ENCODE data around the gene ARID1B.
A peak's percentile ranks its signal among the peaks of the same experiment; 100 is the strongest.

ARID1B gene

DNA sequence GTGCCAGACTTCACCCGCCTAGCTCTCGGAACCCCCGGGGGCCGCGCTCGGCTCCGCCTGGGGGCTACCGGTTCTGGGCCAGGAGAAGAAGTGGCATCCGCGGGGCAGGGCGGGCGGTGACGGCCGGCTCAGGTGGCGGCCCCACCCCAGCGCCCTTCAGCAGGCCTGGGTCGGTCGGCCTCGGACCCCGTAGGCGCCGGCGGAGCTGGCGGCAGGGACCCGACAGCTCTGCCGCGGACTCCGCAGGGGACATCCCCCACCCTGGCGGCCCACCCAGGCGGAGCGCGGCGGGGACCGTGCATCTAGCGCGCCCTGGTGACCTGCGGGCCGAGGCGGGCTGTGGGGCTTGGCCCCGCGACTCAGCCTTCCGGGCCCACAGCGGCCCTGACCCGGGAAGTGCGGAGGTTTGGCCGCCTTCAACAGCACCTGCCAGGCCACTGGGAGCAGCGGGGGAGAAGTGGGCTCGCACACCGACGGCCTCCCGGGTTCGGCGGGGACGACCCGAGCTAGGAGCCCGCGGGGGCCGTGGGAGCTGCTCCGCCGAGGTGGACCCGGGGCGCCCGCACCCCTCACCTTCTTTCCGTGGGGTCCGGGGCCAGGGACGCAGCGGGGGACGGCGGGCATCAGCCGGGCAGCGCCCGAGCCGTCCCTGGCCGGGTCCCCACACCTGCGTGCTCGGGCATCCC lies 459.0 kb downstream of the ARID1B start:
- DNase-seq, result no peak

DNA sequence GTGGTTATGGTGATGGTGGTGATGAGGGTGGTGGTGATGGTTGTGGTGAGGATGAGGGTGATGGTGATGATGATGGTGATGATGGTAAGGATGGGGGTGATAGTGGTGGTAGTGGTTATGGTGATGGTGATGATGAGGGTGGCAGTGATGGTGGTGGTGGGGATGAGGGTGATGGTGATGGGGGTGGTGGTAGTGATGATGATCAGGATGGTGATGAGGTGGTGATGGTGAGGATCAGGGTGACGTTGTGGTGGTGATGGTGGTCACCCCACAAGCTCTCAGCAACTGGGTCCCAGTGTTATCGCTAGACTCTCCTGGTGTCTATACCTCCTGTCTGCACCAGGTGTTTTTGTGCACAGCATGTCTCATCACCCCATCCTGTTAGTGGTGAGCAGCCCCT lies 461.2 kb downstream of the ARID1B start:
- DNase-seq, result no peak

DNA sequence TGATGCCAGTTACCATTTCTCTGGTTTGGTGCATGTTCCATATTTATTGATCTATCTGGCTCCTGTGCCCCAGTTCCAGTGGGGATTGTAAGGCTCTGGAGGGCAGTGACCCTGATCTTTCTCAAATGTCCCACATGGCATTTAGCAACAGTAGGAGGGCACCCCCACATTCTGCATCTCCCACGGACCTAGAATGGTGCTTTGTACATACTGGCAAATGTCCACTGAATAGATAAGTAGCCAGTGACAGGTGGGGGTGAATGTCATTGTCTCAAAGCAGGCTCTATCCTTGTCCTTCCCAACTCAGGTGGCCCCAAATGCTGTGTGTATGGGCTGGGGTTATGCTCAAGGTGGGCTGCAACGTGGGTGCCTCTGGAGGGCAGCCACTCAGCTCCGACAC lies 462.0 kb downstream of the ARID1B start:
- no peak for DNase-seq

DNA sequence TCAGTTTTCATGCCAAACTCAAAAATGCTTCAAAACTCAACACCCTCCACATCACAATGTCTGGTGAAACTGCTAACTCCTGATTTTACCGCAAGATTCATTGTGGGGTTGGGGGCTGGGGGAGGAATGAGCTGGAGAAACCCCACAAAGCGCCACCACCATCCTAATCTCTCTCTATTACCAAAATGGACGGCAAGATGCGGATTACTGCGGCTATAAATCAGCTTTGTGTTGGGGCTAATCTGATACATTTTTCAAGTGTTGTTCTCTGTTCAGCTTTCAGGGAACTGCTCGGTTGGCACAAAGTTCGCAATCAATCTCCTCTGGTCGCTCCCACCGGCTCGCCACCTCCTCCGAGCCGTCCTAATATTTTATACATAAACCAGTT lies 462.5 kb downstream of the ARID1B start:
- no peak for DNase-seq

DNA sequence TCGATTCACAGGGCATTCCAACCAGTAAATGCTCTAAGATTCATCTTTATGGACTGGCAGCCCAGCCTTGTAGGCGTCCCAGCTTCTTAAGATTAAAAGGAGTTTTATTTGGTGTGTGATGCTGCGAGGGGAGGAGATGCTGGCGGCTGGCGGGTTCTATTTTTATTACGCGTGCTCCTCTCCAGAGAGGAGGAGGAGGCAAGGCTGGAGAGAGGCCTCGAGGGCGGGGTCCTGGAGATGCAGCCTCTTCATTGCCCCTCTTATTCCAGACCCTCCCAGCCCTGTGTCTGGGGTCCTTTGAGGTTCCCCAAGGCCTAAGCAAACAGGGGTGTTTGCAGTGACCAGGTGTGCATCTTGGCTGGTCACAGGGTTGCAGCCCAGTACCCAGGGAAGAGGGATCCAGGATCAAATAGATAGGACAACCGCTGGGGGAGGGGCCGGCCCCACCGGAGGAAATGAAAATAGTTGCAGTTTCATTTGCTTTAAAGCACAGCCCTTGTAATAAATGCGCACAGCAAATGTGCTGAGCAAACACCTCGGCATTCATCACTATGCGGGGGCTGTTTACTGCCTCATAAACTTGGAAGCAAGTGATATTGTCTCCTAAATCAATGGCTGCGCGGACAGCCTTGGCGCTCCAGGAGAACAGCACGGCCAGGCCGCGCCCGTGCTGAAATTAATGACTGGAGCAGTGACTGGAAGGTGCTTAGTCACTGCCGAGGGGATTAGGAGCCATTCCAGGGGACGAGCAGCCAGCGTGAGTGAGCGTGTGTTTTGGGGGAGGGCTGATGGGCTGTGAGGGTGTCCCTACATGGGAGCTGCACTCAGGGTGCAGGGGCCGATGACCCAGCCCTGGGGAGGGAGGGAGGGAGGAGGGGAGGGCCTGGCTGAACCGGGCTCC lies 463.1 kb downstream of the ARID1B start:
- DNase-seq, result peak; percentile 80

DNA sequence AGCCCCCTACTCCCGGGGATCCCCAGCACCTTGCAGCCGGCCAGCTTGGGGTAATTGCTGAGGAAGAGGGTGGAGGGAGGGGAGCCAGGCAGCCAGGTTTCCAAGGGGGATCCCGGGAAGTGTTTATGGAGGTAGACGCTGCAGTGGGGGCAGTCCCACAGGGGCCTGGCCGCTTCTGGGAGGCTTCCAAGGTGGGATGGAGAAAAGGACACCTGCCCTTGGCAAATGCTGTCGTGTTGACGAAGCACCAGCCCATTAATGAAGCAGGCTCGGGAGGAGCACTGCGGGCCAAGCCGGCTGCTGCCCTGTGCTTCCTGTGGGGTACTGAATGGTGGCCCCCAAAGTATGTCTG lies 463.8 kb downstream of the ARID1B start:
- DNase-seq, result no peak

DNA sequence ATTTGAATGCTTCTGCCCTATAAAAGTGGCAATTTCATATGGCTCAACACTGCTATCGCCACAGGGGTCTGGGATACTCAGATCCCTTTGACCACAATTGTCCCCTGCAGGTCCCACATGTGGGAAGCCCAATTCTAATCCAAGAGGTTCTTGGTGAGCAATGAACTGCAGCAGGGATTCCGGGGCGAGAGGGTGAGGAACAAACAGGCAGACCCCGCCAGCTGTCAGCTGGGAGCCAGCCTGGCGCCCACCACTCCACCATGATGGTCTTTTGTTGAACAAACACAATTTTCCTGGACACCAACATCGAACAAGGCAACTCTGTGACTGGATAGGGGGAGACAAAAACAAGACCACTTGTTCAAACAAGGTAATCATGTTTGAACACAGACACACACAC lies 465.6 kb downstream of the ARID1B start:
- no peak for DNase-seq

DNA sequence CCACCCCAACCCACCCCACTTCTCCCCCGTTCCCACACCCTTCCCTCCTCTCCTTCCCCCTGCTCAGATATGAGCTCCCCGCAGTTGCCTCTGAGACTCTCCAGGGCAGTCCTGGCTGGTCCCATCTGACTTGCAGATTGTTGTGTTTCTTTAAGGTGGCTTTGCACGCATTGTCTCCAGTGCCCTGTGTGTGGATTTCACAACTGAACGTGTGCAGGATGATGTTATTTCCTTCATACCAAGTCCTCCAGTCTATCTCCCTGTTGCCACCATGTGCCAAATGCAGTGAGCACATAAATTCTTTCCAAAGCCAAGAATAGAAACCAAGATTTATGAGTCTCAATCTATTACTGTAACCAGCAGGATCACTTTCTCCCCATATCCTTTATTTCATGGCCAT lies 467.0 kb downstream of the ARID1B start:
- peak; percentile 90 for DNase-seq

DNA sequence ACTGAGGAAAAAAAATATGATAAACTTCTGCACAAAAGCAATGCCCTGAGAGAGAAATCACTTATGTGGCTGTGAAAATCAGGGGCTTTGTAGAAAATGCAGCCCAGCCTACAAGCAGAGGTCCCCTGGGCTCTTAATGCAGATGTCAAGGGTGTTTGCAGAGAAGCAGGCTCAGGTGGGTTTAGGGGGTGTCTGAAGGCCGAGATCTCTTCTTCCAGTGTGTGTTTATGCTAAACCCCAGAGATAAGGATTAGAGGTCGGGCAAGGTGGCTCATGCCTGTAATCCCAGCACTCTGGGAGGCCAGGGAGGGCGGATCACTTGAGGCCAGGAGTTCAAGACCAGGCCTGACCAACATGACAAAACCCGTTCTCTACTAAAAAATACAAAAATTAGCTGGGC lies 467.6 kb downstream of the ARID1B start:
- no peak for DNase-seq

DNA sequence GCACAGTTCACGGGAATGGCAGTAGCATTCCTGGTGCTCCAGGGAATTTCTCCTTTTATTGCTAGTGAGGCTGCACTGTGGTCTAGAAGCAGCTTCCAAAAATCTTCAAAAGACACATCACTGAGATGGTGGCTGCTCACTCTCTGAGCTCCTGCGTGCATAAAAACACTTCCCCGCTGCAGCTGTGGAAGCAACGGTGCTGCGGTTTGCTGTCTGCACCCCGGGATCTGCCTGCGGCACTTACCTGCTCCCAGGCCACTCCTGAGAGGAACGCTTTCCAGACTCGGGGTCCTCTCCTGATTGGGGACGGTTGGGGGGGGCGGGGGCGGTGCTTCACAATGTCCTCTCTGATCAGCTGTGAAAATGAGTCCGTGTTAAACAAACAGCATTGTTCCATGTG lies 468.3 kb downstream of the ARID1B start:
- DNase-seq, result no peak

DNA sequence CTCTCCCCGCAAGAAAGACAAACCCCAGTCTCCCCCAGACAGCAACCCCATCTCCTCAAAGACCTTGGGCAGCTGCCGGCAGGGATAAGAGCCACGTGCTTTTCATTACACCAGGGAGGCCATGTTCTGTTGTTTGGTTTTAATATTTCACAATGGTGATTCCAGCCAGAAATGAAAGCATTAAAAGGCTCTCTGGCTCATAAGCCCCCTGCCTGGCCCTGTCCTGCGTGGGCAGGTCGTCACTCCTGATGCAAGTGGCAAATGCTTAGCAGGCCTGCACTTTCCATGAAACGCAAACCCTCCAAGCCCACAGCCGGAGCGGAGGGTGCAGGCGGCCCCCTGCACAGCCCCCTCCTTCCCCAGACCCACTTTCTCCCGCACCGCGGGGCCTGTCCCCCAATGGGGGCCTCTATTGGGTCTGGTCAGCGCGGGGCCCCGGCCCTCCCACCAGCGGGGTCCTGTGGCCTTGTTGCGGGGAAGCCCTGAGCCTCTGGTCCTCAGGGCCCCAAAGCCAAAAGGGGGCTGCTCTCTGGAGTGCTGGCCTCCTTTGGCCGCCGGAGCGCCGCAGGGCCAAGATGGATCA lies 469.0 kb downstream of the ARID1B start:
- peak; percentile 81 for DNase-seq

DNA sequence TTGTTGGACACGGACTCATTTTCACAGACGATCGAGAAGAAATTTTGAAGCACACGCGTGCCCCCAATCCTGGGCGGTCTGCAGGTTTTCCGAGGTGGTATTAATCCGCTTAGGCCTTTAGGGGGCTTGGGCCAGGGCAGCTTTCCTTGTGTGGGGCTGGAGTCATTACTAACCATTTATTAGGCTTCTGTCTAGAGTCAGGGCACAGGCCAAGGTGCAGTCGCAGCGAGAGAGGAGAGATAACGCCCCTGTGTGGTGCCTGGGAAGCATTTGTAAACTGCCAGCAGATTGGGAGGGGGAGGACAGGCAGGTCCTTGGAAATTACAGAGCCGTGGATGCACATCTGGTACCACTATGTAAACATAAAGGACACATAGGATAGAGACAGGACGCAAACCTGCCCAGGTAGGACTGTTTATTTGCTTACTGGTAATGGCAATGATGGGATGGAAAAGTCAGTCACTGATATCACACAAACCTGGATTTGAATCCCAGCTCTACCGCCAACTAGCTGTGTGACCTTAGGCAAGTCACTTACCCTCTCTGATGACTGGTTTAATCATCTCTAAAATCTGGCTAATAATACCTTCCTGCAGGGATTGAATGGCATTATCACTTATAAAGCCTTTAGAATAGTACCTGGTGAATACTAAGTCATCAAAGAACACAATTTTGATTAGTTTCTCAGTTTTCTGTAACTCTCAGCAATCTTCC lies 469.8 kb downstream of the ARID1B start:
- DNase-seq, result no peak

DNA sequence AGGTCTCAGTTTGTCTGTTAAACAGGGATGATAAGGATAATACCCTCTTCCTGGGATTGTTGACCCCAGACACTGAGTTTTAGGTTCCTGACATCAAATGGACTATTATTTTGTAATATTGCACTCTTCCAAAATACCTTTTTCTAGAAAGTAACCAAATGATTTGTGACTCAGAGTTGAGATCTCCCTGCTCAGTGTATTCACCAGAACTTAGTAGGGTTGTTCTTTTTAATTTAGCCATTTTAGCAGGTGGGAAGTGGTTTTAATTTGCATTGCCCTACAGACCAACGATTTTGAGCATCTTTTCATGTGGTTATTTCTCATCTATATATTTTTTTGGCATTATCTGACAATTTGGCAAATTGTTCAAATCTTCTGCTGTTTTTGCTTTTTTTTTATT lies 471.1 kb downstream of the ARID1B start:
- DNase-seq, result no peak

DNA sequence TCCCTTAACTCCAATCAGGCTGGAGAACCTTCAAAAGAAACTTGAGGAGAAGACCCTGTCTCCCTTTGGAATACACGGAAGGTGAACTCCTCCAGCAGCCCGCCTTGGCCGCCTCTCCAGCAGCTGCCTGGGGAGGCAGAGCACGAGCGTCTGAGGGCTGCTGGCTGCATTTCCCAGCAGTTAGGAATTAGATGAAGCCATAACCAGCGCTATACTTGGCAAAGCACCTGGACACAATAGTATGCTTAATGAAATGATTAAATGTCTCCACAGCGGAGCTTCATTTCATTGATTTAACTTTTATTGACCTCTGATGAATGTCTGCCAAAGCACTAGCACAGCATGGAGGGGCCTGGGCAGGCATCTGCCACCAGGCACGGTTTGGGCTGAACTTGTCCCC lies 472.6 kb downstream of the ARID1B start:
- DNase-seq, result no peak

DNA sequence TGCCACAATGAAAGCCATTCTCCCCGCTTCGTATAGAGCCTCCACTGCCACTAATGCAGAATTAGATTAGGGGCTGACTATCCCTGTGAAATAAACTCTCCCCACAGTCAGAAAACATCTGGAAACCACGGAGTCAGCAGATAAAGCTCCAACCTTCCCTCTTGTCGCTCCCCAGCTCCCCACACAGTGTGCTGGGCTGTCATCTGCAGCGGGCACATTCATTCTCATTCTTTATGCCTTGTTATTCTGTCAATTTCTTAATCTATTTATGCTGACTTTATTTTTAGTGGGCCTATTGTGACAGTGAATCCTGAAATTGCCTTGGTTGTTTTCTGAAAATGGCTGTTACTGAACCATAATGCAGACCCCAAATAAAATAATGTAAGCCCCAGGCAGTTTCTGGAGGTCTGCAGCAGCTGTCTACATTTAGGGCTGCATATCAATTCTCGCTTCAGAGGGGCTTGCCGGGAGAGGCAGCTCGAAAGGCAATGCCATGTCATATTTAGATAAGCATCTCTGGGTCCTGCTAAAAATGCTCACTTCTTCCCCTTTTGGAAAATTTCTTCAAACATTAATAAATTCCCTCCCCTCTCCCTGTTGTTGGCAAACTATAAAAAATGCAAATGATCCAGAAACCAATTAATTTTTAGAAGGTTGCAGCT lies 474.5 kb downstream of the ARID1B start:
- DNase-seq, result no peak

DNA sequence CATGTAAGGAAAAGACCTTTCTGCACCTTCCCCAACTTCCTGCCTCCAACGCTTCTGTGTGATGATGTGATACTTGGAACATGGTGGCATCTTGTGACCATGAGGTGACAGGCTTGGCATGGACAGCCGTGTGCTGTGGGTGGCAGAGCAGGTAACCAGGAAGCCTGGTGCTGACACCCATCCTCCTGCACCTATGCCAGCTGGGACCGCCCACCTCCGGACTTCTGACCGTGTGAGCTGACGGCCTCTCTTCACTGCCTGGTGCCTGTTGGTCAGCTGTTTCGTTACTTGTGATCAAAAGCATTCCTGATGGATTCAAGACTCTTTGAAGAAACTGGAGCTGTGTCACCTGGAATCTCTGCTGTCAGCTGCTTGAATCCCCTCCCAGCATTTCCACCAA lies 475.8 kb downstream of the ARID1B start:
- no peak for DNase-seq

DNA sequence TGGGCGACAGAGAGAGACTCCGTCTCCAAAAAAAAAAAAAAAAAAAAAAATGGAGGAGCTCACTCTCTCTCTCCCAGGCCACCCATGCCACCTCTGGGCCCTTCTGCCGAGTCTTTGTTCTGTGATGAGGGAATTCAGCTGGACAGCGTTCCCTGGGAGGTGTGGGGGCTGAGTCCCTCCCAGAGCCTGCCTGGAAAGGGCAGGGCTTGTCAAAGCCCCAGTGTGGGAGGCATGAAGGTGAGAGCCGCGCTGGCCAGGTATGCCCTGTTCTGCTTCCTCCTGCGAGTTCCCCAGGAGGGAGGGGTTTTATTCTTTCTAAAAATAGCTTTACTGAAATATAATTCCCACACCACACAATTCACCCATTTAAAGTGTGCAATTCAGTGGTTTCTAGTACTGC lies 476.5 kb downstream of the ARID1B start:
- no peak for DNase-seq

DNA sequence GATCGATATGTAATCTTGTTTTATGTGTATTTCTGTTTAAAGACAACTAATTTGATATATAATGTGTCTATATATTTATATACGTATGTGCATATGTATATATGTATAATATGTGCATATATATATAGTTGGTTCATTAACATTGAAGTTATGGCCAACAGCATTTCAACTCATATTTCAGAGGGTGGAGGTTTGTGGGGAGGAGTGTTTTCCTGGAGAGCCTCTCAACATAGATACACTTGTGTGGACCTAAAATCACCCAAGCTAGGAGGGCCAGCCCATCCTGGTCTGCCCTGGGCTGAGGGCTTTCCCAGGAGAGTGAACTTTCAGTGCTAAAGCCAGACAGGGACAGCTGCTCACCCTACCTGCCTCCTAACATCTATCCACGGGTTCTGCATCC lies 477.4 kb downstream of the ARID1B start:
- no peak for DNase-seq

DNA sequence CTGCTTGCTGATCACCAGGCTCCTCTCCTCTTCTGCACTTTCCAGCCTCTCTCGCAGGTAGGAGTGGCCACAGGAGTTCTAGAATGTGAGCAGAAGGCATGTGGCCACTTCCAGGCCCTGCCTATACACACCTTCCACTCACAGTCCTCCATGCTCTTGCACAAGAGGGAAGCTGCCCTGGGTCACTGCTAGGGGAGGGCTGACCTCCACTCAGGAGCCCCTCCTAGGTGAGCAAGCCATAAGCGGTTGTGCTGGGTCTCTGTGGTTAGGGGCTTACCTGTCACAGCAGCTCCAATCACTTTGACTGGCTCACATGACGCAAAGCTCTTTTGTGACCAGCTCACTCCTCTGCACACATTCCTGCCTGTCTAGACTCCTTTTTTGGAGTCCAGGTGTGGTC lies 477.9 kb downstream of the ARID1B start:
- DNase-seq, result no peak

DNA sequence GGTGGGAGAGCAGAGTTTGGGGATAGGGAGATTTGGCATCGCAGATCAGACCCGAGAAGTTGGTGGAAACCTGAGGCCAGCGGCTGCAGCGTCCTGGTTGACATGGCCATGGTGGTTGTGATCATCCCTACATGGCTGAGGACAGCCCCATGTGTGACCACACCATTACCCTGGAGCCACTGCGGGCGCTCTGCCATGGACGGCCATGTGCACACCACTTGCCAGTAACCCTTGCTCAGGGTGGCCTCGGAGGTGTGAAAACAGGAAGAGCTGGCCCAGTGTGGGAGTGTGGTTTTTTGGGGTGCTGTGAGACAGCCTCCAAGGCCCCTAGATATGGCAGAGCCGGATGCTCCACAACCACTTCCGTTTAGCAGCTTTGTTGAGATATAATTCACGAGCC lies 481.7 kb downstream of the ARID1B start:
- no peak for DNase-seq

DNA sequence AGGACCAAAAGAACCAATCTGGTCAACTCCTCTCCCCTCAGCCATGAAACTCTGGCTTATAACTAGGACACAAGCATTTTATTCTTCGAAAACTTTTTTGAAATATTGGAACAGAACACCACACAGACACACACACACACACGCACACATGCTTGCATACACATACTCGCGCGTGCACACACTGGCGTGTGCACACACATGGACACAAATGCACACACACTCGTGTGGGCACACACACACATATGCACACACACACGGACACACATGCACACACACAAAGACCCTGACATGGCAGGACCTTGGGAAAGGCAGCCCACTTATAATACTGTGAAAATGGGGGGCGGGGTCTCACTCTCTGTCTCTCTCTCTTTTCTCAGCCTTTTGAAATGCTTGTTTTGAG lies 482.3 kb downstream of the ARID1B start:
- DNase-seq, result no peak
